GM18526 (cell line): ENCODE results near the gene DMPK.

Experiments used
- POLR2A ChIP-seq: IDR thresholded peaks from 3 replicates; pipeline ENCODE4 v1.6.1; 2011; ENCODE audit not compliant: insufficient read length; ENCODE audit errors: extremely low read depth

DMPK gene

GRCh38 chr19:45800070-45800553 lies 17.8 kb upstream of the DMPK start:
- no peak for TF ChIP-seq POLR2A

GRCh38 chr19:45798995-45799517 lies 16.8 kb upstream of the DMPK start:
- no peak for TF ChIP-seq POLR2A

- TF ChIP-seq POLR2A, result no peak
These were observed 12.3 kb upstream of the DMPK start for GRCh38 chr19:45794627-45795026.

- TF ChIP-seq POLR2A, result no peak
These were observed 11.6 kb upstream of the DMPK start for GRCh38 chr19:45793876-45794275.

GRCh38 chr19:45793178-45793564 lies 10.9 kb upstream of the DMPK start:
- no peak for TF ChIP-seq POLR2A

GRCh38 chr19:45792470-45793177 lies 10.3 kb upstream of the DMPK start, which contains the start of gene DMWD:
Gene DMWD, minus strand, starts transcription at chr19:45792845. Its CDS starts 89 bp downstream, at chr19:45792756.
- TF ChIP-seq POLR2A, result peak; percentile 72

- TF ChIP-seq POLR2A, result no peak
These were observed 9.6 kb upstream of the DMPK start for GRCh38 chr19:45791744-45792469.

- TF ChIP-seq POLR2A, result no peak
These were observed 8.7 kb upstream of the DMPK start for GRCh38 chr19:45790942-45791341.

- no peak for TF ChIP-seq POLR2A
These were observed 6.9 kb upstream of the DMPK start for GRCh38 chr19:45789035-45789786.

GRCh38 chr19:45786533-45786894 lies 4.2 kb upstream of the DMPK start:
- no peak for TF ChIP-seq POLR2A

GRCh38 chr19:45785781-45786532 lies 3.7 kb upstream of the DMPK start:
- TF ChIP-seq POLR2A, result no peak

GRCh38 chr19:45785097-45785496 lies 2.8 kb upstream of the DMPK start:
- TF ChIP-seq POLR2A, result no peak

- TF ChIP-seq POLR2A, result no peak
These were observed 1.8 kb upstream of the DMPK start for GRCh38 chr19:45784096-45784495.

- no peak for TF ChIP-seq POLR2A
These were observed 813 bp upstream of the DMPK start for GRCh38 chr19:45782820-45783785.
